OCI-M2 (cell line): ENCODE results near the gene KLRD1.
"Not testable (repeated sequence)": the region's sequence is repeated elsewhere in the genome, so short reads cannot be mapped to it uniquely, and the experiment has no call there.

Source experiments
- DNase-seq: peaks from one replicate; lab custom pipeline; 2025; ENCODE audit not compliant: unreplicated experiment; lab: John Stamatoyannopoulos, UW

The KLRD1 gene

GRCh38 chr12:10367714-10368113, 60.0 kb downstream of the KLRD1 start:
- DNase-seq: not testable (repeated sequence)

GRCh38 chr12:10368206-10369171, 60.8 kb downstream of the KLRD1 start:
- no peak for DNase-seq

- no peak for DNase-seq
Observed at GRCh38 chr12:10369557-10370415, 62.1 kb downstream of the KLRD1 start.

- DNase-seq: not testable (repeated sequence)
Observed at GRCh38 chr12:10371893-10372535, 64.3 kb downstream of the KLRD1 start.

- DNase-seq: no peak
Observed at GRCh38 chr12:10372559-10372958, 64.9 kb downstream of the KLRD1 start.

GRCh38 chr12:10374624-10375018, 67.0 kb downstream of the KLRD1 start:
- DNase-seq: no peak

GRCh38 chr12:10378737-10379136, 71.1 kb downstream of the KLRD1 start:
- DNase-seq: not testable (repeated sequence)
